Measurements from ENCODE around the gene ITGA8. TPM values are rescaled to one million over a fixed set of nuclear protein-coding genes. Genes with fewer than 3 reads are reported as not detected.

Gene ITGA8
- total and polyA plus RNA-seq, 2 of the 4 experiments (the other 2 are of a cell fraction): under 0.01 to 0.02 TPM

DNA sequence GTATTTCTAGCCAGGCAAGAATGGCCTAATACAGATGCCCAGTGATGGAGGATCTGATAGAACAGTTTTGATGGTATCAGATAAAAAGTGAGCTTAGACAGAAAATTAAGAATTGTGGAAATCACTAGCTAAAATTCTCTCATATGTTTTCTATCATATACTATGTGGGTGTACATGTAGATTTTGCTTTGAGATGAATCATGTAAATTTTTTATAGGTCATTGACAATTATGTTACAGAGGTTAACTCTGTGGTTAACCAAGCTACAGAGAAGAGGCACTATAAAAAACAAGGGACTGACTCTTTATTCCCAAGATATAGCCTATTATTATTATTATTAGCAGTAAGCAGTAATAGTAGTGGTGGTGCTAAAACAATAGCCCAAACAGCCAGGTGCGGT is 156.5 kb downstream of the ITGA8 start:
- Histone ChIP-seq H2AFZ (replicated peaks; ENCODE audit: low read length, poor library complexity) (no peak overlapping the region), H3K9me1 (ENCODE audit: insufficient read depth, low read length) (peaks cover 2% of the 10 kb centered on the region; the same call in 1 of the 2 replicates), H3K4ac (ENCODE audit: low read depth, low read length) (peak overlapping the region; percentile 25; the same call in 1 of the 2 replicates), H3K36me3 (ENCODE audit: control insufficient read depth, insufficient read depth, low read length) (no peaks in the 10 kb centered on the region), H3K27ac (ENCODE audit: insufficient read depth, low read length) (no peak overlapping the region), H3K9ac (ENCODE audit: low read depth, low read length) (no peak overlapping the region), H2AK9ac (replicated peaks; ENCODE audit: low read depth, low read length, poor library complexity) (no peak overlapping the region), H3K14ac (replicated peaks; ENCODE audit: low read depth, low read length) (0 out of 2 replicates have a peak overlapping the region, but pooled peaks have one; percentile 42), H3K56ac (ENCODE audit: extremely low read depth, insufficient read depth, low read length) (no peak overlapping the region), H3K79me1 (ENCODE audit: low read depth in 1 of 2, low read length in 2 of 2) (no peaks in the 10 kb centered on the region), H4K91ac (ENCODE audit: insufficient read depth, low read depth, low read length) (no peak overlapping the region), H2BK15ac (ENCODE audit: low read depth, low read length) (no peak overlapping the region), H4K5ac (ENCODE audit: low read depth, low read length) (no peak overlapping the region), H2BK5ac (ENCODE audit: low read depth, low read length, poor library complexity, severe bottlenecking) (no peak overlapping the region), H2AK5ac (ENCODE audit: low read depth, low read length) (no peak overlapping the region), H3K23ac (ENCODE audit: low read depth, low read length) (no peak overlapping the region), H3K4me1 (ENCODE audit: control insufficient read depth, insufficient read depth, low read length) (peaks cover 6% of the 10 kb centered on the region), H3K4me3 (ENCODE audit: insufficient read depth, low read depth, low read length) (no peak overlapping the region), H3K18ac (ENCODE audit: low read depth, low read length) (no peak overlapping the region), H2BK20ac (ENCODE audit: low read depth, low read length) (no peak overlapping the region; the same call in 1 of the 2 replicates), H4K8ac (ENCODE audit: low read depth in 2 of 2, low read length in 2 of 2) (no peak overlapping the region), H3K27me3 (ENCODE audit: control insufficient read depth, insufficient read depth, low read length) (no peaks in the 10 kb centered on the region), H4K20me1 (ENCODE audit: insufficient read depth, low read length) (no peaks in the 10 kb centered on the region), H3K9me3 (ENCODE audit: control insufficient read depth, insufficient read depth, low read length) (no peaks in the 10 kb centered on the region), H2BK120ac (ENCODE audit: low read depth, low read length) (0 out of 2 replicates have a peak overlapping the region, but pooled peaks have one; percentile 6), H3K4me2 (ENCODE audit: low read depth, low read length) (no peak overlapping the region)
- intact Hi-C loops (cut with micrococcal nuclease): no loop called here
- DNase-seq (no peak), ATAC-seq (ENCODE audit: low read depth) (no peak)
- CTCF ChIA-PET: interaction anchor here (0.9 kb wide), 1 partner anchor 22 kb away, joined by 4 read pairs; no protein-coding TSS in a partner anchor
- TF ChIP-seq, protein P1, sequence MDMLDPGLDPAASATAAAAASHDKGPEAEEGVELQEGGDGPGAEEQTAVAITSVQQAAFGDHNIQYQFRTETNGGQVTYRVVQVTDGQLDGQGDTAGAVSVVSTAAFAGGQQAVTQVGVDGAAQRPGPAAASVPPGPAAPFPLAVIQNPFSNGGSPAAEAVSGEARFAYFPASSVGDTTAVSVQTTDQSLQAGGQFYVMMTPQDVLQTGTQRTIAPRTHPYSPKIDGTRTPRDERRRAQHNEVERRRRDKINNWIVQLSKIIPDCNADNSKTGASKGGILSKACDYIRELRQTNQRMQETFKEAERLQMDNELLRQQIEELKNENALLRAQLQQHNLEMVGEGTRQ (IDR thresholded peaks at IDR 0.05; ENCODE audit: low read depth, low read length): no peak
- TF ChIP-seq RCOR1 (IDR thresholded peaks at IDR 0.05; ENCODE audit: insufficient replicate concordance, low read length): no peak
- TF ChIP-seq BHLHE40 (IDR thresholded peaks at IDR 0.05; ENCODE audit: low read depth, low read length): no peak
- TF ChIP-seq MAZ (IDR thresholded peaks at IDR 0.05; ENCODE audit: borderline replicate concordance, low read depth, low read length): no peak
- no peak for TF ChIP-seq SMC3 (IDR thresholded peaks at IDR 0.05; ENCODE audit: low read depth, low read length)
- no peak for TF ChIP-seq MXI1 (IDR thresholded peaks at IDR 0.05; ENCODE audit: borderline replicate concordance, low read depth, low read length)
- TF ChIP-seq CHD1 (IDR thresholded peaks at IDR 0.05; ENCODE audit: low read depth, low read length): no peak
- no peak for TF ChIP-seq CEBPB (IDR thresholded peaks at IDR 0.05; ENCODE audit: low read depth, low read length)
- no peak for TF ChIP-seq POLR2A (IDR thresholded peaks at IDR 0.05; ENCODE audit: low read depth, low read length)
- no peak for TF ChIP-seq NFE2L2 (IDR thresholded peaks at IDR 0.05; ENCODE audit: low read depth, low read length)
- no peak for TF ChIP-seq RFX5 (IDR thresholded peaks at IDR 0.05; ENCODE audit: low read depth, low read length)
- TF ChIP-seq, protein P2, sequence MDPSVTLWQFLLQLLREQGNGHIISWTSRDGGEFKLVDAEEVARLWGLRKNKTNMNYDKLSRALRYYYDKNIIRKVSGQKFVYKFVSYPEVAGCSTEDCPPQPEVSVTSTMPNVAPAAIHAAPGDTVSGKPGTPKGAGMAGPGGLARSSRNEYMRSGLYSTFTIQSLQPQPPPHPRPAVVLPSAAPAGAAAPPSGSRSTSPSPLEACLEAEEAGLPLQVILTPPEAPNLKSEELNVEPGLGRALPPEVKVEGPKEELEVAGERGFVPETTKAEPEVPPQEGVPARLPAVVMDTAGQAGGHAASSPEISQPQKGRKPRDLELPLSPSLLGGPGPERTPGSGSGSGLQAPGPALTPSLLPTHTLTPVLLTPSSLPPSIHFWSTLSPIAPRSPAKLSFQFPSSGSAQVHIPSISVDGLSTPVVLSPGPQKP (IDR thresholded peaks at IDR 0.05; ENCODE audit: borderline replicate concordance, low read depth, low read length): no peak
- no peak for TF ChIP-seq FOS (IDR thresholded peaks at IDR 0.05; ENCODE audit: low read depth, low read length)
- TF ChIP-seq, protein P3, sequence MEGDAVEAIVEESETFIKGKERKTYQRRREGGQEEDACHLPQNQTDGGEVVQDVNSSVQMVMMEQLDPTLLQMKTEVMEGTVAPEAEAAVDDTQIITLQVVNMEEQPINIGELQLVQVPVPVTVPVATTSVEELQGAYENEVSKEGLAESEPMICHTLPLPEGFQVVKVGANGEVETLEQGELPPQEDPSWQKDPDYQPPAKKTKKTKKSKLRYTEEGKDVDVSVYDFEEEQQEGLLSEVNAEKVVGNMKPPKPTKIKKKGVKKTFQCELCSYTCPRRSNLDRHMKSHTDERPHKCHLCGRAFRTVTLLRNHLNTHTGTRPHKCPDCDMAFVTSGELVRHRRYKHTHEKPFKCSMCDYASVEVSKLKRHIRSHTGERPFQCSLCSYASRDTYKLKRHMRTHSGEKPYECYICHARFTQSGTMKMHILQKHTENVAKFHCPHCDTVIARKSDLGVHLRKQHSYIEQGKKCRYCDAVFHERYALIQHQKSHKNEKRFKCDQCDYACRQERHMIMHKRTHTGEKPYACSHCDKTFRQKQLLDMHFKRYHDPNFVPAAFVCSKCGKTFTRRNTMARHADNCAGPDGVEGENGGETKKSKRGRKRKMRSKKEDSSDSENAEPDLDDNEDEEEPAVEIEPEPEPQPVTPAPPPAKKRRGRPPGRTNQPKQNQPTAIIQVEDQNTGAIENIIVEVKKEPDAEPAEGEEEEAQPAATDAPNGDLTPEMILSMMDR (conservative IDR thresholded peaks at IDR 0.05; ENCODE audit: low read depth, low read length): no peak
- no peak for TF ChIP-seq MAFK (IDR thresholded peaks at IDR 0.05; ENCODE audit: low read depth, low read length)
- WGBS, 2 experiments (ENCODE audit: extremely low coverage in 2 of 2, insufficient read length in 1 of 2): no CpG with 5 or more reads among the region's 1 CpG
- POLR2A ChIA-PET (ENCODE audit: unreplicated experiment): no interaction called here
- no TSS peak for BruUV-seq (replicated peaks)
- dilution Hi-C loops (cut with HindIII; ENCODE audit: low sequenced_read_pairs, unreplicated experiment): no loop called here
- in situ Hi-C loops (cut with MboI; ENCODE audit: low sequenced_read_pairs): no loop called here
